GM04504 (cell line): Measurements from ENCODE around the gene IL36A.

Source experiments
- DNase-seq: peaks from one replicate; pipeline ENCODE4 v3.0.0-alpha.2; 2012; ENCODE audit warnings: low read depth

IL36A gene

DNA sequence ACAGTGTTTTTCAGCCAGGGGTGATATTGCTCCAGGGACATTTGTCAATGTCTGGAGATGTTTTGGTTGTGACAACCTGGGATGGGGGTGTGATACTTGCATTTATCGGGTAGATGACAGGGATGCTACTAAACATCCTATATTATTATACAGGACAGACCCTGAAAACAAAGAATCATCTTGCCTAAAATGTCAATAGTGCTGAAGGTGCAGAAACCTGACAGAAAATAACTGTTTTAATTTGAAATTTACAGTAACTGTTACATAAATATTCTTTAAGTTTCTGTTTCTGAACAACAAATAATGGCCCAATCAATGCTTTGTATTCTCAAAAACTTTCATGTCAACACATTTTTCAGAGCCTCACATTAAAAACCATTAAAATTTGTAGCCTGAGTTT, 2.0 kb downstream of the IL36A start:
- no peak for DNase-seq

- DNase-seq, result no peak
These were observed 4.4 kb downstream of the IL36A start for GRCh38 chr2:113009622-113010021.

- DNase-seq, result no peak
These were observed 4.8 kb downstream of the IL36A start for GRCh38 chr2:113010088-113010487.

- no peak for DNase-seq
These were observed 5.8 kb downstream of the IL36A start for GRCh38 chr2:113011108-113011507.

- DNase-seq, result no peak
These were observed 7.4 kb downstream of the IL36A start for GRCh38 chr2:113012436-113013335.

DNA sequence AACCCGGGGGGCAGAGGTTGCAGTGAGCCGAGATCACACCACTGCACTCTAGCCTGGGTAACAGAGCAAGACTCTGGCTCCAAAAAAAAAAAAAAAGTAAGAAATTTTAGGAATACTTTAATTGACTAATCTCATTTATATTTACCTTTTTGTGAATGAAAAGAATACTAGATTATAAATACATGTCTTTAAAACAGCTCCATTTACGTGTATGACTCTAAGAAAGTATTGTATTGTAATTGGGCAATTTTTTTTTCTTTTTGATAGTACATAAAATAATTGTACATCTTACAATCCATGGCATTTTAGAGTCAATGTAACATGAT, 8.0 kb downstream of the IL36A start:
- no peak for DNase-seq

DNA sequence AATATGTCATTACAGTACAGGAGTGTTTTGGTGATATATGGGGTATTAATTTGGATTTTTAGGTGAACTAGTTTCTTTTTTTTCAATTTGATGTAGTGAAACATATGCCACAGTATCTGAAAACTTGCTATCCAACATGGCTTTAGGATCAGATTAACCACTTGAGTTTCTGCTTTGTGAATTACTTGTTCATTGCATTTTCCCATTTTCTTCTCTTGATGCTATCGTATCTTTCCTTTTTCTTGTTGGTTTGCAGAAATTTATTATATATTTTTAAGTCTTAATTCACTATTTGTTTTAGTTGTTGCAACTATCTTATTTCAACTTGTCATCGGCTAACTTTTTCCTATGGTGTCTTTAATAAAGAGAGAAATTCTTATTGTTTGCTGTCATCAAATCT, 8.8 kb downstream of the IL36A start:
- DNase-seq, result no peak

GRCh38 chr2:113015042-113015441, 9.8 kb downstream of the IL36A start:
- no peak for DNase-seq

DNA sequence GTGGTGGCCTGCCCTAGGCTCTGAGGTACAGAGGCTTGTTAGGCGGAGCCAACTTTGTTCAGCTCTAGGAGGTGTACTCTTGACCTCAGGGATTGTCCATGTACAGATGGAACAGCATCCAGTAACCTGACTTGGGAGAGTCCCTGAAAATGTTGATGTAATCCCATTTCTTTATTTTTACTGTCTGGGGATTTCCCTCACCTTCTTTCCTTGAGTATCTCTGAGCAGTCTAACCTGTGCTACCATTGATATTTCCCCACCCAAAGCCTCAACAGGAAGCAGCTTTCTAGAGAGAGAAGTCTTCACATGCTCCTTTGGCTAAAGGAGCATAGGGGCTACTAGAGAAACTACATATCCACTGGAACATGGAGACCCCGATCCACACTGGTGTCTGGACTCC, 10.4 kb downstream of the IL36A start:
- no peak for DNase-seq

DNA sequence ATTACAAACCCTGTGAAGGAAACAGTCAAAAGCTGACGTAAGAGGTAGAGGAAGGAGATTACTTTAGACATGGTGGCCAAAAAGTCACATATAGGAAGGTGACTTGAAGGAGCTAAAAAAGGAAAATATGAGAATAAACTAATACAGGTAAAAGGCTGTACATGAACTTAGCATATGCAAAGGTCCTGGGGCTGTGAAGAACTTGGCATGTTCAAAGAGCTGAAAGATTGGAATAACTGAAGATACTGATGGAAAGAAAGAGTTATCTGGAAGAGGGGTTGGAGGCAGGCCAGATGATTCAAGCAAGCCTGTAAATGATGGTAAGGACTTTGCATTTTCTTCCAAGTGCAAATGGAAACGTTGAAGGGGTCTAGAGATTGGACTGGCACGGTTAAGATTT, 13.2 kb downstream of the IL36A start:
- DNase-seq, result no peak

DNA sequence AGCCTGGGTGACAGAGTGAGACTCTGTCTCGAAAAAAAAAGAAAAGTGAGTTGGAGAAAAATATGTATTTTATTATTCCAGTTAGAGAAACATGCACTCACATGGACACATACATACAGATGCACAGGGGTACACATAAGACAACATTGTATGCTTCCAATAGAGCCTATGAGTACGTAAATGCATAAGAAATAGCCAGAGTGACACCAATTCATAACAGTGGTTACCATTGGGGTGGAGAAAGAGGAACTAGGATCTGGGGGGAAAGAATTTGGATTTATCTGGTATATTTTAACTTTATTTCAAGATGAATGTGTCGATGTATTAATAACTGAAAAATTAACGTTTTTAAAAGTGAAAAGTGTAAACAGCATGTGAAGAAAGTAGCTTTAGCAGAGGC, 16.1 kb downstream of the IL36A start:
- DNase-seq, result no peak

- no peak for DNase-seq
These were observed 19.5 kb downstream of the IL36A start for GRCh38 chr2:113024764-113025163.

DNA sequence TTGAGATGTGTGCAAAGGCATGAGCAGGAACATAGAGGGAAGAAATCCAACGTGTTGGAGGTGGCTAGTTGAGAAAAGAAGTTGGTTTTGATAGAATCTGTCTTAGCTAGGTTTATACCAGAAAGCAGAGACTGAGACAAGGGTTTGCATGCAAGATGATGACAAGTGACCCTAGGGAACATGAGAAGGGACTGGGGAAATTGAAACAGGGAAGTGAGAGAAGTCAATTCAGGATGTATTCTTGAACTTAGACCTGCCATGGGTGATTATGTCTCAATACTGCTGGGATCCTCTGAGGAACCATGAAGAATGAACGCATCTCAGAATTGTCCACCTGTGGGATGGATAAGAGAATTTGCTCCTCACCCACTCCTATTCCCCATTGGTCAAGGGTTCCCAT, 20.5 kb downstream of the IL36A start:
- DNase-seq, result no peak

GRCh38 chr2:113027691-113028090, 22.4 kb downstream of the IL36A start:
- no peak for DNase-seq

GRCh38 chr2:113028112-113028511, 22.9 kb downstream of the IL36A start:
- no peak for DNase-seq

GRCh38 chr2:113032737-113033136, 27.5 kb downstream of the IL36A start:
- no peak for DNase-seq

GRCh38 chr2:113034016-113034415, 28.8 kb downstream of the IL36A start:
- DNase-seq, result no peak

- DNase-seq, result no peak
These were observed 31.5 kb downstream of the IL36A start for GRCh38 chr2:113036763-113037162.

GRCh38 chr2:113038291-113038690, 33.0 kb downstream of the IL36A start:
- DNase-seq, result no peak

- DNase-seq, result no peak
These were observed 33.9 kb downstream of the IL36A start for GRCh38 chr2:113039158-113039557.

DNA sequence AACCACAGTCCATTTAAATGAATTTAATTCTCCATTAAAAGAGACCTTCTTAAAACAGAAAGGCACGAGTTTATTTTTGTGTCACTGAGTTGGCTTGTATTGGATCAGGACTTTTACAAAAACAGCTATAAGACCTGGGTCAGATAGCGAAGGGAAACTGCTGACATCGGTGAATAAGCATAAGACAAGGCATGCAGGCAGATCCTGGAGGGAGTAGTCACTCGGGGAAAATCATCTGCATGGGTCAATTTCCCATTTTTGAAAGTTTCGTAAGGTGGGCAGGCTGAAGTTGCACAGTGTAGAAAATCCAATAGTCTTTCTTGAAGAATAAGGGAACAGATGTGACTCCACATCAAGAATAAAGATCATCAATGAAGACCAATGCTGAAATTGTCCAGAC, 34.5 kb downstream of the IL36A start:
- no peak for DNase-seq

GRCh38 chr2:113041871-113042270, 36.6 kb downstream of the IL36A start:
- no peak for DNase-seq

DNA sequence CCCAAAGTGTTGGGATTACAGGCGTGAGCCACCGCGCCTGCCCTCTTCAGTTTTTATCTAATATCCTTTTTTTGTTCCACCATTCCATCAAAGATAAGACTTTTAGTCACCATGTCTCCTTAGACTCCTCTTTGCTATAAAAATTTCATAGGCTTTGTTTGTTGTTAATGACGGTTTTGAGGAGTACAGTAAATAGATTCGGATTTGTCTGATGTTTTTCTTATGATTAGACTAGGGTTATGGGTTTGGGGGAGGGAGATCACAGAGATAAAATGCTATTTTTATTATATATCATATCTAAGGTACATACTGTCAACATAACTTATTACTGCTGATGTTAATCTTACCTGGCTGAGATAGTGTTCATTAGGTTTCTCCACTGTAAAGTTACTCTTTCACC, 41.2 kb downstream of the IL36A start:
- no peak for DNase-seq
